GM10266 (cell line): ENCODE data around the gene NAA35.

Experiments
- DNase-seq: peaks from one replicate; pipeline ENCODE4 v3.0.0; 2012; ENCODE audit errors: extremely low spot score
- CTCF ChIP-seq: IDR thresholded peaks from 2 replicates; pipeline ENCODE4 v1.5.1; 2012; ENCODE audit warnings: mild to moderate bottlenecking, low read depth; ENCODE audit not compliant: control insufficient read depth, insufficient read depth; ENCODE audit errors: missing control alignments

NAA35 gene

GRCh38 chr9:86052556-86053468, 111.9 kb downstream of the NAA35 start:
- no peak for DNase-seq
- no peak for TF ChIP-seq CTCF

GRCh38 chr9:86054695-86055094, 113.7 kb downstream of the NAA35 start:
- no peak for DNase-seq
- TF ChIP-seq CTCF = no peak

GRCh38 chr9:86057491-86057890, 116.5 kb downstream of the NAA35 start:
- no peak for DNase-seq
- no peak for TF ChIP-seq CTCF

- no peak for TF ChIP-seq CTCF
- no peak for DNase-seq
Observed at GRCh38 chr9:86061972-86062739, 121.2 kb downstream of the NAA35 start.

GRCh38 chr9:86062845-86063693, 122.1 kb downstream of the NAA35 start:
- TF ChIP-seq CTCF = no peak
- DNase-seq = no peak

GRCh38 chr9:86064220-86064619, 123.3 kb downstream of the NAA35 start:
- TF ChIP-seq CTCF = no peak
- DNase-seq = no peak
